Activated T-helper 1 cell treated with Interleukin-2 at 50 U/mL for 16 hours (primary cell): ENCODE data around the gene PIGB.
"Not testable (repeated sequence)": the region's sequence is repeated elsewhere in the genome, so short reads cannot be mapped to it uniquely, and the experiment has no call there.

Experiments used
- DNase-seq: peaks from one replicate; pipeline ENCODE4 v3.0.0-alpha.2; 2020; ENCODE audit warnings: low read depth

PIGB gene

DNA sequence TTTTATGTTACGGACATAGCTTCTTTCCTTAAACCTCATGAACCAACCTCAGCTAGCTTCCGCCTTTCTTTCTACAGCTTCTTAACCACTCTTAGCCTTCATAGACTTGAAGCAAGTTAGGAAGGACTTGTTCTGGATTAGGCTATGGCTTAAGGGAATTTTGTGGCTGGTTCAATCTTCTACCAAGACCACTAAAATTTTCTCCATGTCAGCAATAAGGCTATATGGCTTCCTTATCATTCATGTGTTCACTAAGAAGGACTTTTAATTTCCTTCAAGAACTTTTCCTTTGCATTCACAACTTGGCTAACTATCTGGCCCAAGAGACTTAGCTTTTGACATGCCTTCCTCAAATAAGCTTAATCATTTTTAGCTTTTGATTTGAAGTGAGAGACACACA is 64.7 kb downstream of the PIGB start:
- DNase-seq, result no peak

DNA sequence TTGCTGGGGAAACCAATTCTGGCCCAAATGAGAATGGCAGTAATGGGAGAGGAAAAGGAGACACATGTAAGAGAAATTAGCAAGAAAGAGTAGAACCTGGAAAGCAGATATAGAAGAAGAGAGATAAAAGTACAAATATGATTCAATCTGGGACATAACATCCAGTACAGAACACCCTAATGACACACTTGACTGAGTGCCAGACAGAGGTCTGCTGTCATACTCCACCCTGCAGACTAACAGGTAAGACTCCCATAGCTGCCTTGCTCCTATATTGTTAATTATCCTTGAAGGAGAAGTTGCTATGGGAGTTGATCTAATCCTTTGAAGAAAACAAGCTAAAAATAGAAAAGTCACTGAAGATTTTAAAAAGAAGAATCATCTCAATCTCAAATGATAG is 68.0 kb downstream of the PIGB start:
- no peak for DNase-seq

DNA sequence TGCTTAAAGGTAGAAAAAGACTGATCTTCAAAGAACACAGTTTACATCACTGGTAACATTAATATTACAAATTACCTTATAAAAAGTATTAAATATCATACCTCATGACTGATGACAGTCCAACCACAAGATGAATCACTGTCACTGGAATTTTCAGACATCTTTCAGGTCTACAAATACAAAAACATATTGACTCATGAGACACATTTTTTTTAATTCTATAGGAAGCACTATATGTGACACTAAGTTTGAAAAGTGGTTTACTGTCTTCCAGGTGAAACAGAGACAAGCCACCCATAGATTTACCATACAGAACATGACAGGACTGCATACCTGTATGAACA is 70.2 kb downstream of the PIGB start:
- no peak for DNase-seq

DNA sequence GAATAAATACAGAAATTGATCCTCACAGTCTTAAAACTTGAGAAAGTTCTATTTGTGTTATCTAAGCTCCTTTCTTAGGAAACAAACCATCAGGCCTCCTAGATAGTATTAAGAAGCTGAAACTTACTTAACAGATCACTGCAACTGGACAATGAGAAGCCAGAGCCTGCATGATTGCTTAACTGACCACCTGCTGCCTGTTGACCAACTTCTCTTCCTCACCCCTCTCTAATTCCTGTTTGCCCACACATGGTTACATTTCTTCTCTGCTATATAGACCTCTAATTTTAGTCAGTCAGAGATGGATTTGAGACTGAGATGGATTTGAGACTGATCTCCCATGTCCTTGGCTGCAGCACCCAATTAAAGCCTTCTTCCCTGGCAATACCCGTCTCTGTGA is 75.7 kb downstream of the PIGB start:
- DNase-seq, result no peak

DNA sequence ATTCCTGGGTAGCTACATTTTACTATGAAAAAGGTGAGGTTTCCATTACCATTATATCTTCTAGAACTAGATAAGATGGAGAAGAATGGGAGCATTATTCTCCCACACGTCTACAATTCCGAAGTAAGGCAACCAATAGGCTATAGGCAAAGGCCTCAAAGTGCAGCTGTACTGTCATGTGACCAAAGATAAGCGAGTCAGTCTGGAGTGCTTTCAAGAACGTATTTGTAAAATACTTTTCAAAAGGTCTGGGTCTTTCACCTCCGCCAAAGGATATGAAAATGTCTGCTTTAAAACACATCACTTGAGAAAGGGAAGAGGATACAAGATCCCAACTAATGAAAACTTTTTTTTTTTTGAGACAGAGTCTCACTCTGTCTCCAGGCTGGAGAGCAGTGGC is 79.2 kb downstream of the PIGB start:
- no peak for DNase-seq

DNA sequence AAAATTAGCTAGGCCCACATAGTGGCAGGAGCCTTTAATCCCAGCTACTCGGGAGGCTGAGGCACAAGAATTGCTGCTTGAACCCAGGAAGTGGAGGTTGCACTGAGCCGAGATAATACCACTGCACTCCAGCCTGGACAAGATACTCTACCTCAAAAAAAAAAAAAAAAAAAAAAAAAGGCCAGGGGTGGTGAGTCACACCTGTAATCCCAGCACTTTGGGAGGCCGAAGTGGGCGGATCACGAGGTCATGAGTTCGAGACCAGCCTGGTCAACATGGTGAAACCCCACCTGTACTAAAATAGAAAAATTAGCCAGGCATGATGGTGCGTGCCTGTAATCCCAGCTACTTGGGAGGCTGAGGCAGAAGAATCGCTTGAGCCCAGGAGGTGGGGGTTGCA is 81.0 kb downstream of the PIGB start:
- DNase-seq, result not testable (repeated sequence)

DNA sequence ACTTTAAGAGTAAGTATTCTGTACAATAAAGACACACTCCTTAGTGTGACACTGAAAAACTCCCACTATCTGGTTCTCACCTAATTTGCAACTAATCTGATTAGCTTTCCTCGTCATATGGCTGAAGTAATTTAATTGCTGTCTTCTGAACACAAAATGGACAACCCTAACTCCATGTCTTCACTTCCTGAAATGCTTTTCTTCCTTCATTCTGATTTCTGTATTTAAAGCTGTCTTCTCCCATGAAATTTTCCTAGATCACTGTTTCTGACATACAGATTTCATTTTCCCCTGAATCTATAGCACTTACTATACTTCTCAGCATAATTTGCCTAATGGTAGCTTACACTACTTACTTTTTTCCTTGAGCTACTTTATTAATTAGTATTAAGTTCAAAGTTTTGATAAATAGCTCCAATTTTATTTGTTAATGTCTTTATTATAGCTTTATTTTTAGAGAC is 82.8 kb downstream of the PIGB start:
- DNase-seq, result no peak

DNA sequence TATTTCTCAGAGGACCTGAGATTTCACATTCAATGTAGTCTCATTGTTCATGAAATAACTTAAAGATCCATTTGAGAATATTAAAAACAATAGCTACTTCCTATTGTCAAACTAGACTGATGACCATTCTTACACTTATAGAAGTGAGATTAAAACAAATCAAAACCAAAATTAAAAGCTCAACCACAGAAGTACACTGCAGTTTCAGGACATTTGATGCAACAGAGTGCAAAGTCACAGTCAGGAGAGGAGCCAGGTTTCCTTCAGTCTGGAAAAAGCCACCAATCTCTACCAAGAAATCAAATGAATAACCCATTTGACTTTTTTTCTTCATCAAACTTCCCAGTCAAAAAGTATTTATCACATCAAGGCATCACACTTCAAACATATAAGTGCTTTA is 83.7 kb downstream of the PIGB start:
- no peak for DNase-seq

DNA sequence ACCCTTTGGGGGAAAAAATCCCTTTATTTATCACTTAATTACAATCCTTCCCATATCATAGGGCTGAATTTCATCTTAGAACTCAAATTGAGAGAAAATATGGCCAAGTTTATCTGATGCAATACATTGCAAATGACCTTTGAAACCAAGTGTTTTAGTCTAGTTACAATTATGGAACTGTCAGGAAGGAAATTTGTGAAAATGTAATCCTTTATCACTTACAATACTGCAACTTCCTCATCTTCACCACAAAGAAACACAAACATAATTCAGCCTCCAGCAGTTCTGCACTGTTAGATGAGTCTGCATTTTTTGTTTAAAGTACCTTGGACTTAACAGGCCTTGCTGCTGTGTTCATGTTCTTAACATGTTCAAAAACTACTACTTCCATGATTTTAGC is 84.5 kb downstream of the PIGB start:
- no peak for DNase-seq
